LHCN-M2 (cell line): ENCODE measurements around the gene PLEKHA6. TPM values are rescaled to one million over a fixed set of nuclear protein-coding genes. Genes with fewer than 3 reads are reported as not detected.

Experiments
- DNase-seq: peaks from one replicate; pipeline ENCODE4 v3.0.0-alpha.2; 2012; ENCODE audit warnings: low read depth
- total RNA-seq: library from RNA; depleted of rRNA; stranded (reverse); fragments of >200 nt; gene quantifications from 2 replicates; pipeline ENCODE4 v1.2.3, GENCODE V29; 2014

Gene PLEKHA6
- total RNA-seq, 1 experiment from 2014 or later: 50.9 TPM

GRCh38 chr1:204357551-204358490 is 1.9 kb downstream of the PLEKHA6 start:
- DNase-seq: no peak

GRCh38 chr1:204356997-204357396 is 2.7 kb downstream of the PLEKHA6 start:
- DNase-seq: no peak

- no peak for DNase-seq
Measured at GRCh38 chr1:204355913-204356312, 3.8 kb downstream of the PLEKHA6 start.

GRCh38 chr1:204354579-204354978 is 5.2 kb downstream of the PLEKHA6 start:
- DNase-seq: no peak

GRCh38 chr1:204353213-204353910 is 6.4 kb downstream of the PLEKHA6 start:
- DNase-seq: no peak

- DNase-seq: peak; percentile 71
Measured at GRCh38 chr1:204350857-204351573, 8.7 kb downstream of the PLEKHA6 start.

GRCh38 chr1:204350312-204350711 is 9.4 kb downstream of the PLEKHA6 start:
- no peak for DNase-seq

GRCh38 chr1:204349602-204350001 is 10.1 kb downstream of the PLEKHA6 start:
- no peak for DNase-seq

- peak; percentile 59 for DNase-seq
Measured at GRCh38 chr1:204348722-204349121, 11.0 kb downstream of the PLEKHA6 start.

- no peak for DNase-seq
Measured at GRCh38 chr1:204348242-204348641, 11.5 kb downstream of the PLEKHA6 start.

GRCh38 chr1:204345941-204346645 is 13.6 kb downstream of the PLEKHA6 start:
- DNase-seq: no peak

- DNase-seq: no peak
Measured at GRCh38 chr1:204345438-204345841, 14.3 kb downstream of the PLEKHA6 start.

- peak; percentile 46 for DNase-seq
Measured at GRCh38 chr1:204344665-204345355, 14.9 kb downstream of the PLEKHA6 start.

- DNase-seq: no peak
Measured at GRCh38 chr1:204343802-204344201, 15.9 kb downstream of the PLEKHA6 start.

- DNase-seq: no peak
Measured at GRCh38 chr1:204343247-204343646, 16.5 kb downstream of the PLEKHA6 start.

- no peak for DNase-seq
Measured at GRCh38 chr1:204342310-204342709, 17.4 kb downstream of the PLEKHA6 start.

GRCh38 chr1:204341380-204341779 is 18.3 kb downstream of the PLEKHA6 start:
- peak; percentile 76 for DNase-seq

GRCh38 chr1:204340081-204340889 is 19.4 kb downstream of the PLEKHA6 start:
- no peak for DNase-seq

- no peak for DNase-seq
Measured at GRCh38 chr1:204339541-204339940, 20.2 kb downstream of the PLEKHA6 start.

- no peak for DNase-seq
Measured at GRCh38 chr1:204338997-204339396, 20.7 kb downstream of the PLEKHA6 start.
